Endothelial cell of umbilical vein (primary cell): ENCODE data around the gene SCG3.

Source experiments
- EZH2 ChIP-seq: IDR thresholded peaks from 2 replicates; pipeline ENCODE4 v1.6.1; 2012; ENCODE audit warnings: borderline replicate concordance, low read depth, mild to moderate bottlenecking, moderate library complexity, low read length, inconsistent platforms; ENCODE audit not compliant: severe bottlenecking
- FOS ChIP-seq: IDR thresholded peaks from 2 replicates; pipeline ENCODE4 v1.6.1; 2011; ENCODE audit warnings: mild to moderate bottlenecking, low read length, moderate library complexity, borderline replicate concordance; ENCODE audit not compliant: insufficient read depth
- TF ChIP-seq, protein P1 (sequence below), 2 donors: IDR thresholded peaks; 1 replicate in 1 of 2; 2 replicates in 1 of 2; pipeline ENCODE4 v1.5.1; 2011; ENCODE audit warnings: low read length in 2 of 2, mild to moderate bottlenecking in 2 of 2, moderate library complexity in 2 of 2, control low read depth in 1 of 2, inconsistent platforms in 1 of 2, low read depth in 1 of 2; ENCODE audit not compliant: insufficient read depth in 1 of 2; ENCODE audit errors: extremely low read depth in 1 of 2

DNA sequence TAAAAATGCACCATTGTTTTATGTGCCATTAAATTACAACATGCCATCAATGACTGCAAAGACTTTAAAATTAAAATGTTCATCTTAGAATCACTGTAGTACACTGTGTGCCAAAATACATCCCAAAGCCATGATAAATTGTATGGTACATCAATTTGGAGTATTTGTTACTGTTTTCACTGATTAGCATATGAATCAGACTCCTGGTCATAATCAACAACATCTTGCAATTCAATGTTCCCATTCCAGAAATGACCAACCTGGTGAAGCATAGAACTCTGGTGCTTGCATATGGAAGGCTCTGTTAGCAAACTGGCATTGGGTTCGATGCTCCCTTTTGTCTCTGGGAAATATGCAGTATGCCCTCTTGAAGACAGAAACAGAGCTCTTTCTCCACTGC is 33.6 kb downstream of the SCG3 start:
- TF ChIP-seq EZH2 (no peak), FOS (no peak)
- TF ChIP-seq, protein P1, sequence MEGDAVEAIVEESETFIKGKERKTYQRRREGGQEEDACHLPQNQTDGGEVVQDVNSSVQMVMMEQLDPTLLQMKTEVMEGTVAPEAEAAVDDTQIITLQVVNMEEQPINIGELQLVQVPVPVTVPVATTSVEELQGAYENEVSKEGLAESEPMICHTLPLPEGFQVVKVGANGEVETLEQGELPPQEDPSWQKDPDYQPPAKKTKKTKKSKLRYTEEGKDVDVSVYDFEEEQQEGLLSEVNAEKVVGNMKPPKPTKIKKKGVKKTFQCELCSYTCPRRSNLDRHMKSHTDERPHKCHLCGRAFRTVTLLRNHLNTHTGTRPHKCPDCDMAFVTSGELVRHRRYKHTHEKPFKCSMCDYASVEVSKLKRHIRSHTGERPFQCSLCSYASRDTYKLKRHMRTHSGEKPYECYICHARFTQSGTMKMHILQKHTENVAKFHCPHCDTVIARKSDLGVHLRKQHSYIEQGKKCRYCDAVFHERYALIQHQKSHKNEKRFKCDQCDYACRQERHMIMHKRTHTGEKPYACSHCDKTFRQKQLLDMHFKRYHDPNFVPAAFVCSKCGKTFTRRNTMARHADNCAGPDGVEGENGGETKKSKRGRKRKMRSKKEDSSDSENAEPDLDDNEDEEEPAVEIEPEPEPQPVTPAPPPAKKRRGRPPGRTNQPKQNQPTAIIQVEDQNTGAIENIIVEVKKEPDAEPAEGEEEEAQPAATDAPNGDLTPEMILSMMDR (IDR thresholded peaks at IDR 0.05; ENCODE audit: extremely low read depth in 1 of 2, insufficient read depth in 1 of 2, low read depth in 1 of 2, low read length in 2 of 2) = no peak
